GM18507 (cell line): ENCODE results near the gene YTHDF1.
"Not testable (repeated sequence)": the region's sequence is repeated elsewhere in the genome, so short reads cannot be mapped to it uniquely, and the experiment has no call there.

ENCODE experiments used
- DNase-seq: peaks from one replicate; pipeline ENCODE4 v3.0.0; 2011; ENCODE audit warnings: low read depth; ENCODE audit not compliant: insufficient read length; ENCODE audit errors: extremely low spot score
- FAIRE-seq: peaks from 2 replicates; lab custom pipeline; 2011; peaks lifted over from hg19 to GRCh38; lab: Jason Lieb, UNC

The YTHDF1 gene

GRCh38 chr20:63251350-63251749 is 35.4 kb upstream of the YTHDF1 start:
- not testable (repeated sequence) for DNase-seq, FAIRE-seq

DNA sequence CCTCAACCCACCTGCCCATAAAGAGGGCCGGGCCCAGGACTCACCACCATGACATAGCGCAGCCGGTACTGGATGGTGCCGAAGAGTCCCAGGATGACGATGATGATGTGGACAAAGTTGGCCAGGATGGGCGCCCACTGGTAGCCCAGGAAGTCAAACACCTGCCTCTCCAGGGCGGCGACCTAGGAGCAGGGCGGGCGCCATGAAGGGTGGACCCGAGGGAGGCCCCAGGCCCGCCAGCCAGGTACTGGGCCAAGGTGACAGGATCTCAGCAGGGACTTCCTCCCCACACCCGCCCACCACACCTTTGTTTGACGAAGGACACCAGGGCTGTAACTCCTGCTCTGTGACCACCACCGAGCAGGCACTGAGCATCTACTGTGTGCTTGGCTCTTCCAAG is 34.0 kb upstream of the YTHDF1 start:
- DNase-seq (no peak), FAIRE-seq (no peak)

DNA sequence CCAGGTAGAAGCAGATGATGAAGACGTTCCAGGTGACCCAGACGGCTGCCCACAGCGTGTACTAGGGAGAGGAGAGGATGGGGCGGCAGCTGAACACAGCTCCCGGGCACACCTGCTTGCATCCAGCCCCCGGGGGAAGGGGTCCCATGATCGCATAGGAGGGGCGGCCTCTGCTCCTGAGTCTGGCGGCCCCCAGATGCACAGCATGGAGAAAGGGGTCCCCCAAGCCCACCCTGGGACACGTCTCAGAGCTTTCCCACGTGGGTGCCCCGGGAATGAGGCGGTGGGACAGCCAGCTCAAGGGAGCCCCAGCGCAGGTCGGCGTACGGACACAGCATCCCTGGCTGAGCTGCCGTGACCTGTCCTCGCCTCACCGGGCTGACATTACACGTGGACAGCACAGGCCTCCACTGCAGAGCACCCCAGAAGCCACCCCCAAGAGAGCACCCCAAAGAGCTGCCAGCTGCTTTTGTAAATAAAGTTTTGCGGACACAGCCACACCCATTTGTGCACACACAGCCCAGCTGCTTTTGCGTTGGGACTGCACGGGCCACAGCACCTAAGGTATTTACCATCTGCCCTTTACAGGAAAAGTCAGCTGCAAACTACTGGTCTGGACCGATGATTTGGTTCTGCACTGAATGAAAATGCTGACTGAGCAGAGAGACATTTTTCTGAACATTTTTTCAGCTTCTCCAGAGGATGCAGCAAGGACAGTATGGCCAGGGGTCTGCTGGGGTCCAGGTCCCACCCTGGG is 33.1 kb upstream of the YTHDF1 start:
- FAIRE-seq = no peak

GRCh38 chr20:63247671-63248228 is 31.8 kb upstream of the YTHDF1 start:
- FAIRE-seq (no peak), DNase-seq (no peak)

More for the DNA sequence above, 33.1 kb upstream of the YTHDF1 start:
- DNase-seq = no peak

DNA sequence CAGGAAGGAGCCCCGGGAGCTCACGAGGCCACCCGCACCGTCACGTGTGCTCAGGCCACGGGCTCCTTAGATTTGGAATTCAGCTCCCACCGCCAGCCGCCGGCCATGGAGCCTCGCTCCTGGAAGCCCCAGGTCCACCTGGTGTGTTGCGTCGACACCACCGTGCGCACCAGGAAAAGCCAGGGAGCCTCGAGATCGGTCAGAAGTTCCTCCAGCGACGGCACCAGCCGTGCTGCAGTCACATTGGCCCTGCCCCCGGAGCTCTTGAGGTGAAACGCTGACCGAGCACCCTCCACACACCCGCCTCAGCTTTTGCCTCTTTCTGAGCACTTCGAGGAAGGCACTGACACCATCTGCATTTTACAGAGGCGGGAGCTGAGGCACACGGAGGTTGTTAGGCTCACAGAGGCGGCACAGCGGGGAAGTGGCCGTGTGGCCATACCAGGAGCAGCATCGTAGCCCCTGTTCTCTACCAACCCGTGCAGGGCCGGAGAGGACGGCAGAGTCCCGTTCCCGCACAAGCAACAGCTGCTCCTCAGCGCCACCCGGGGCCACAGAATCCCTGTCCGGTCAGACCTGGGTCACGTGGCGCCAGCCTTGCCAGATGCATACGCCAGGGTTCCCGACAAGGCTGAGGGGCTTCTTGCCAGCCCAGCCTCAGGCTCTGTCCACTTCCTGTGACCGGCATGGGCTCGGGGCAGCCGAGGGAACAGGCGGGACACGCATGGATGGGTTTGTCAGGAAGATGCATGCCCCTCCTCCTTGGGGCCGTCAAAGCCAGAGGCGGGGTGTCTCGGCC is 30.8 kb upstream of the YTHDF1 start:
- FAIRE-seq = no peak
- DNase-seq = no peak

DNA sequence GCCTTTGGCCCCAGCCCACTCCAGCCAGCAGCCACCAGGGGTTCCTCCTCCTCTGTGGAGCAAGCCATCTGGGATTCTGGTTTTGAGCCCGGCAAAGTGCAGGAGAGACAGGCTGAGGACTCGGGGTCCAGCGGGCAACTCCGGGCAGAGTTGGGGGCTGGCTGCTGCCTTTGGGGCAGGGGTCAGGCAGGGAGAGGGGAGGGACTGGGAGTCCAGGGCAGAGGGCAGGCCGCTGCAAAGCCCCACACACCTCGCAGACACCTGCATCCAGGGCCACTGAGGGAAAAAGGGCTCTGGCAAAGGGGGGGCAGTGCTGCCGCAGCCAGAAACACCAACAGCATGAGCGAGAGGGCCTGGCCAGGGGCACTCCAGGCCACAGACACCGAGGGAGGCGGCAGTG is 28.5 kb upstream of the YTHDF1 start:
- FAIRE-seq (no peak), DNase-seq (no peak)

DNA sequence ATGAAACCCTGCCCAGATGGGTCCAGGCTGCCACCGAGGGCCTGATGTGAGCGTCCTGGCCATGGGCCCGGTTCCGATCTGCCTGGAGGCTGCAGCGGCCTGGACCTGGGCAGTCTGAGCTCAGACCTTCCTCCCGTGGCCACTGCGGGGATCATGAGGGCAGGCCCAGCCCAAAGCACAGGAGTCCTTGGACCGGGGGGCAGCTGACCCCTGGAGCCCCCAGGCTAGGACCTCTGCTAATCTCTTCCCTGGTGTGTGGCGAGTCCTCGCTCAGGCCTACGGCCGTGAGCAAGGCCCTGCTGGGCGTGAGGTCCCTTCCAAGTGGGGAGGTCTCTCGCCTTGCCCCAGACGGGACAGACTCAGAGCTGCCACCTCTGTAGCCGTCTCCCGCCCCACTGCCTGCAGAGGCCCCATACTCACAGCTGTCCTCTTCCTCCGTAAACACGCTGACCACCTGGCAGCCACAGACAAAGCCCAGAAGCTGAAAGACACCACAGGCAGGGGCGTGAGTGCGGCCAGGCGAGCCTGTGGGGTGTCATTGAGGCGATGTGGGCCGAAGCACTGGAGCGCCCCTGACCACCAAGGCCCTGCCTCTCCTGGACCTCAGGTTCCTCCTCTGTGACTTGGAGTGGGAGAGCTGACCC is 27.8 kb upstream of the YTHDF1 start:
- FAIRE-seq (no peak), DNase-seq (no peak)

DNA sequence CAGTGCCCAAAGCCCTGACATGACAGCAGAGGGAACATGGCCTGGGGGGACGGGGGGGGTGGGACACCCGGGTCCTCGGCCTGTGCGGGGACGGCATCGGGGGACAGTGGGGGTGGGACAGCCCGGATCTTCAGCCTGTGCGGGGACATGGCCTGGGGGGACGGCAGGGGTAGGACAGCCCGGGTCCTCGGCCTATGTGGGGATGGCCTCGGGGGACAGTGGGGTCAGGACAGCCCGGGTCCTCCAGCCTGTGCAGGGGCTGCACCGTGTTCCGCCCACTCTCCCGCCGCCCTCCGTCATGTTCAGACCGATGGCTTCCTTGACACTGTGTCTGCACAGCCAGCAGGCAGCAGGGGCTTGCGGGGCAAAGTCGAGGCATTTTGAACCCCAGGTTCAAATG is 26.8 kb upstream of the YTHDF1 start:
- DNase-seq (no peak), FAIRE-seq (no peak)

DNA sequence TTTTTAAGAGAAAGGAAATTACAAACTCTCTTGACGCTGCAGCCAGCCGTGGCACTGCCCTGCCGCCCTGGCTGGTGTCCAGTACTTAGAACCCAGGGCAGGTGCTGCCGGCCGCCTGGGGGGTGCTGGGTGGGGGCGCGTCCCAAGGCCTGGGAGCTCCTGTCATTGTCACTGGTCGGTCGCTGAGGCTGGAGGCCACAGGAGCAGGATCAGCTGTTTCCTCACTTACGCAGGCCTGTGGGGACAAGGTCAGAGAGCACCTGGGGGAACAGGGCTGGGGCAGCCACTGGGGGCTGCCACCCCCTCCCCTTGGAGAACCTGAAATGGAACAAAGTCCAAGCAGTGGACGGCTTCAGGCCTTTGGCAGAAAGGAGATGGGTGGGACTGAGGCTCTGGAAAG is 25.3 kb upstream of the YTHDF1 start:
- FAIRE-seq = no peak
- DNase-seq = no peak

DNA sequence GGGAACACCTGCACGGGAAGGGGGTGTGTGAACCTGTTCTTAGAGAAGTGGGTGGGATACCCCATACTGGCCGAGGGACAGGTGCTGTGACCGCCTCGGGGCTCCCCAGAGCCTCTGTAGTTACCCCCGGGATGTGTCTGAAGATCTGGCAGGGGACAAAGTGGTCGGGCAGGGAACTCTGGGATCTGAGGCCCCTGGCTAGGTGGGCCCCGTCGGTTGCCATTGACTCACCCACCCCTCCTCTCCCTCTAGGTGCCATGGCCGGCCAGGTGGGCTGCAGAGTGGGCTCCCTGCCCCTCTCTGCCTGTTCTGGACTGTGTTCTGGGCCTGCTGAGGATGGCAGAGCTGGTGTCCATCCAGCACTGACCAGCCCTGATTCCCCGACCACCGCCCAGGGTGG is 24.1 kb upstream of the YTHDF1 start:
- no peak for DNase-seq
- FAIRE-seq = no peak

- no peak for FAIRE-seq
- DNase-seq = no peak
Measured at GRCh38 chr20:63239431-63239830, 23.5 kb upstream of the YTHDF1 start.

GRCh38 chr20:63238514-63239125 is 22.7 kb upstream of the YTHDF1 start:
- no peak for DNase-seq
- FAIRE-seq = no peak

DNA sequence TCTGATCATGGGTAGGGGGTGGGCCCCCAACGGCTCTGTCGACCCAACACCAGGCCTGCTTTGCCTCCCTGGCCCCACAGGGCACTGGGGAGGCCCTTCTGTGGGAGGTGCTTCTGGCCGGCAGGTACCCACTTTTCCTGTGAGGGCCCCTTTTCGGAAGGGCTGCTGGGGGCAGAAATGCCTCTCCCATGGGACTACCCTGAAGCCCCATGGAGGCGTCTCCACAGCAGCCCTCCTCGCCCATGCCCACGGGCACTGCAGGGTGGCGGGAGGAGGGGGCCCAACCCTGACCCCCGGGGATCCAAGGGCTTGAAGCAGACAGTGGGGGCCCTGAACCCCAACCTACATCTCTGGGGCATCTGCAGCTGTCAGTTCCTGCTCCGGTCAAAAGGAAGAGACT is 22.1 kb upstream of the YTHDF1 start:
- FAIRE-seq (no peak), DNase-seq (no peak)

- no peak for DNase-seq
- no peak for FAIRE-seq
Measured at GRCh38 chr20:63236116-63236837, 20.3 kb upstream of the YTHDF1 start.

DNA sequence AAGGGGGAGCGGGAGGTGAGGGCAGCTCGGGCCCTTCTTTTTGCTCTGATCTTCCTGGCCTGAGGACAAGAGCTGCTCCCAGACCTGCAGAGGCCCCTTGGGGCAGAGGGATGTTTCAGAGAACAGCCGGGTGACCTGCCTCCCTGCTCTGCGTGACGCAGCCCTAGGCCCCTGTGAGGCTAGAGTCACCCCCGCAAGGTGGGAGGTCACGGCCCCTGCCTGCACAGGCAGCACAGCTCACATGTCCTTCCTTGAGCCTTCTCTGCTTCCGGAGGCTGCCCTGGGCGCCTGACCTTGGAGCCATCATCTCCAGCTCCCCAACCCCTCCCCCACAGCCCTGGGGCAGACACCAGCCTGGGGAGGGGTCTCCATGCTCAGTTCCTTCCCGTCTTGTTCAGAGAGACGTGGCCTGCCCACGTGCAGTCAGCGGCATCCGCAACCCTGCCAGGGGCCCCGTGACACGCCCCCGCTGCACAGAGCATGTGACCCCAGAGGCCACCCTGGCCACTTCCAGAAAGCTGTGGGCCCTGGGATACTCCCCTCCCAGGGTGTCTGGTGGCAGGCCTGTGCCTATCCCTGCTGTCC is 19.6 kb upstream of the YTHDF1 start, which contains the start of gene BIRC7:
Gene BIRC7, plus strand, starts transcription at position 507 of the 585 bp plus-strand sequence. CDS start 192 bp downstream, outside the sequence.
- DNase-seq (no peak), FAIRE-seq (no peak)

DNA sequence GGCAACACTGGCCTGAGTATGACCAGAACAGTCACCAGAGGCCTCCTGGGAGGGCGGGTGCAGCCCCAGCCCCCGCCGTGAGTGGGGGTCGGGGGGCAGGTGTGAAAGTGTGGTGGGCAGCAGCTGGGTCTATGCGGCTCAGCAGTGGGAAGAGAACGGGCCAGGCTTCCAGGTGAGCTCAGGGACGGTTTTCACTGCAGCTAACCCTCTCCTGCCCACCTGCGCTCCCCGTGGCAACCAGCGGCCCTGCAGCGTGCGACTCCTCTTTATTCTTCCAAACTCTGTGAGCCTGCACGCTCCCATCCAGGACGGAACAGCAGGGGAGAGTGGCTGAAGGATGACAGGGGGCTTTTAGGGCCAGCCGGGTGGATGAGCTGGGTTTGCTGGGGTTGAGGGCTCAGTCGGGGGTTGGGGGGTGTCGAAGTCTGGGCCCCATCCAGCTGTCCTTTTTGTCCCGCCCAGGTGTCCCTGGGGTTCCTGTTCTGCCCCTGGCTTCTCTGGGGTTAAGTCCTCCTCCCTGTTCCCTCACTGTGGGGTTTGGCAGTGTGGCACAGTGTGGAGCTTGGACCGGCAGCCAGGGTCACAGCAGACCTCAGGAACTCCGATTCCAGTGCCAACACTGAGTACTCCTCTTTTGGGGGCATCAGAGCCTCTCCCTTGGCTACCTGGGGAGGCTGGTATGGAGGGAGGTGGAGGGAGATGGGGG is 18.9 kb upstream of the YTHDF1 start:
- DNase-seq = no peak
- FAIRE-seq = peak; percentile 60

GRCh38 chr20:63233924-63234323 is 18.0 kb upstream of the YTHDF1 start:
- DNase-seq = no peak
- no peak for FAIRE-seq

DNA sequence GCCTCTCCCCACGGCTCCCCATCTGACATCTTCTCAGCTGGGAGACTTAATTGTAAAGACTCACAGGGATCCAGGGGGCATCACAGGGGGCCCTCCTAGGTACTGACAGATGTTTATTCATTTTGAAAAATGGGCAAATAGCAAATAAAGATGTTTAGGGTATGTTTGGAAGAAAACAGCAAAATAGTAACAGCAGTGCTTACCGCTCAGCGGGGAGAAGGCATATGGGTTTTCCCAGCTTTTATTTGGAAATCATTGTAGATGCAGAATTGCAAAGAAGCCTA is 17.1 kb upstream of the YTHDF1 start:
- no peak for FAIRE-seq
- no peak for DNase-seq
